Mesothelial cell of epicardium (in vitro differentiated cells): ENCODE data around the gene GRIK1. TPM values are rescaled to one million over a fixed set of nuclear protein-coding genes. Genes with fewer than 3 reads are reported as not detected.
A peak's percentile ranks its signal among the peaks of the same experiment; 100 is the strongest.

Experiments
- DNase-seq, 2 experiments: peaks; one replicate each; pipeline ENCODE4 v3.0.0; 2021; ENCODE audit warnings: low spot score in 2 of 2; ENCODE audit not compliant: unreplicated experiment in 2 of 2
- H3K27ac Mint-ChIP-seq: 2 replicates; pipeline ENCODE4 v1.8.0; 2021; ENCODE audit warnings: mixed read lengths
- H3K27me3 Mint-ChIP-seq: 2 replicates; pipeline ENCODE4 v1.8.0; 2021; ENCODE audit warnings: low read depth, mixed read lengths
- H3K36me3 Mint-ChIP-seq: 2 replicates; pipeline ENCODE4 v1.8.0; 2021; ENCODE audit warnings: mixed read lengths
- H3K4me1 Mint-ChIP-seq: 2 replicates; pipeline ENCODE4 v1.8.0; 2021; ENCODE audit warnings: mixed read lengths
- H3K4me3 Mint-ChIP-seq: 2 replicates; pipeline ENCODE4 v1.8.0; 2021; ENCODE audit warnings: mild to moderate bottlenecking, moderate library complexity, mixed read lengths
- H3K9me3 Mint-ChIP-seq: 2 replicates; pipeline ENCODE4 v1.8.0; 2021; ENCODE audit warnings: mixed read lengths
- CTCF ChIP-seq: fragments of 200-600 bp; sonication (generic); IDR thresholded peaks from one replicate; pipeline ENCODE4 v1.5.0; 2021; ENCODE audit warnings: antibody characterized with exemption; ENCODE audit not compliant: unreplicated experiment
- total RNA-seq: library from RNA; stranded (reverse); gene quantifications from 3 replicates; pipeline ENCODE4 v1.2.1, GENCODE V29; 2021

GRIK1 gene
- total RNA-seq, 1 donor from 2014 or later = 5.9 TPM

- peaks cover 20% of the 10 kb centered on the region for H3K4me1 Mint-ChIP-seq
- H3K4me3 Mint-ChIP-seq = no peak overlapping the region
- peaks cover 12% of the 10 kb centered on the region for H3K36me3 Mint-ChIP-seq
- peaks cover 21% of the 10 kb centered on the region for H3K9me3 Mint-ChIP-seq
- H3K27ac Mint-ChIP-seq = no peak overlapping the region
- H3K27me3 Mint-ChIP-seq = no peaks in the 10 kb centered on the region
- DNase-seq = no peak
- no peak for TF ChIP-seq CTCF
These were observed 280.9 kb downstream of the GRIK1 start for GRCh38 chr21:29658934-29659203.

GRCh38 chr21:29658177-29658933 lies 281.4 kb downstream of the GRIK1 start:
- no peak for DNase-seq
- Mint-ChIP-seq H3K4me3 (no peak overlapping the region), H3K27me3 (no peaks in the 10 kb centered on the region), H3K36me3 (peaks cover 12% of the 10 kb centered on the region), H3K4me1 (peaks cover 18% of the 10 kb centered on the region), H3K27ac (no peak overlapping the region), H3K9me3 (peaks cover 21% of the 10 kb centered on the region)
- no peak for TF ChIP-seq CTCF

GRCh38 chr21:29657240-29657989 lies 282.4 kb downstream of the GRIK1 start:
- peaks cover 21% of the 10 kb centered on the region for H3K9me3 Mint-ChIP-seq
- no peak overlapping the region for H3K4me3 Mint-ChIP-seq
- H3K27ac Mint-ChIP-seq = no peak overlapping the region

GRCh38 chr21:29656504-29657239 lies 283.1 kb downstream of the GRIK1 start:
- Mint-ChIP-seq H3K9me3 (peaks cover 21% of the 10 kb centered on the region), H3K36me3 (peaks cover 12% of the 10 kb centered on the region), H3K4me3 (no peak overlapping the region), H3K27me3 (no peaks in the 10 kb centered on the region), H3K4me1 (peaks cover 18% of the 10 kb centered on the region), H3K27ac (peak overlapping the region; percentile 40)
- DNase-seq = no peak
- TF ChIP-seq CTCF = no peak

More at GRCh38 chr21:29657240-29657989, 282.4 kb downstream of the GRIK1 start:
- H3K36me3 Mint-ChIP-seq = peaks cover 12% of the 10 kb centered on the region
- peaks cover 18% of the 10 kb centered on the region for H3K4me1 Mint-ChIP-seq
- no peaks in the 10 kb centered on the region for H3K27me3 Mint-ChIP-seq
- no peak for DNase-seq
- no peak for TF ChIP-seq CTCF

GRCh38 chr21:29655577-29655976 lies 284.2 kb downstream of the GRIK1 start:
- peaks cover 12% of the 10 kb centered on the region for H3K36me3 Mint-ChIP-seq
- H3K9me3 Mint-ChIP-seq = peaks cover 13% of the 10 kb centered on the region
- no peaks in the 10 kb centered on the region for H3K27me3 Mint-ChIP-seq
- no peak for DNase-seq
- no peak overlapping the region for H3K4me3 Mint-ChIP-seq
- peaks cover 23% of the 10 kb centered on the region for H3K4me1 Mint-ChIP-seq
- TF ChIP-seq CTCF = no peak
- no peak overlapping the region for H3K27ac Mint-ChIP-seq
